Measurements from ENCODE around the gene PRPSAP2.

PRPSAP2 gene

DNA sequence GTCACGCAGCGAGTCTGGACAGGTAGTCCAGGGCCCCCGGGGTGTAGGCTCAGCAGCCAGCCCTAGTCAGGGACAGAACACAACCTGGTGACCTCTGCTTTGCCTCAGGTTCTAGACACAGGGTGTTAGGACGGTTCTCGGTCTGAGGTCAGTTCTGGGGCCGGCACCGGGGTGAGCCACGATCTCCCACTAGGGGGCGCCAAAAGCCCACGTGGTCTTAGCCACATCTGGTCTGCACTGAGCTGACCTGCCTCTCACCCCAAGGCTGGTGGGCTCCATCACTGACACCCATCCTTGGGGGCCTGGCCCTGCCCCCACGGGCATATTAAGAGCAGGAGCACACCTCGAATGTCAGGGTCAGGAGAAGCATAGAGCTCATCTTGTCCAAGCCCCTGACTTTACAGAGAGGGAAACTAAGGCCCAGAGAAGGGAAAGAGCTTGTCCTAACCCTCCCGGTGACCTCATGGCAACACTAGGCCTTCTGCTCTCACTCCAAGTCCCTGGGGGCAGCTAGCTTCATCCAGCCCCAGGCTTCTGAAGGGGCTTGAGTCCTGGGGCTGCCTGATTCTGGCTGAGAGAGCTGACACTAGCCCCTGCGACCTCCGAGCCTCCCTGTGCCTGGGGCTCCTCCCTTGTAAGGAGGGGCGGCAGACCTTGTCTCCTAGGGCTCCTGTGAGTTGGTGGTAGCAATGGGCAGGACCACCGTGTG is 103.0 kb downstream of the PRPSAP2 start:
- peak; percentile 42 to 72 for DNase-seq (ENCODE audit: extremely low read depth in 1 of 2, low read depth in 1 of 2)

DNA sequence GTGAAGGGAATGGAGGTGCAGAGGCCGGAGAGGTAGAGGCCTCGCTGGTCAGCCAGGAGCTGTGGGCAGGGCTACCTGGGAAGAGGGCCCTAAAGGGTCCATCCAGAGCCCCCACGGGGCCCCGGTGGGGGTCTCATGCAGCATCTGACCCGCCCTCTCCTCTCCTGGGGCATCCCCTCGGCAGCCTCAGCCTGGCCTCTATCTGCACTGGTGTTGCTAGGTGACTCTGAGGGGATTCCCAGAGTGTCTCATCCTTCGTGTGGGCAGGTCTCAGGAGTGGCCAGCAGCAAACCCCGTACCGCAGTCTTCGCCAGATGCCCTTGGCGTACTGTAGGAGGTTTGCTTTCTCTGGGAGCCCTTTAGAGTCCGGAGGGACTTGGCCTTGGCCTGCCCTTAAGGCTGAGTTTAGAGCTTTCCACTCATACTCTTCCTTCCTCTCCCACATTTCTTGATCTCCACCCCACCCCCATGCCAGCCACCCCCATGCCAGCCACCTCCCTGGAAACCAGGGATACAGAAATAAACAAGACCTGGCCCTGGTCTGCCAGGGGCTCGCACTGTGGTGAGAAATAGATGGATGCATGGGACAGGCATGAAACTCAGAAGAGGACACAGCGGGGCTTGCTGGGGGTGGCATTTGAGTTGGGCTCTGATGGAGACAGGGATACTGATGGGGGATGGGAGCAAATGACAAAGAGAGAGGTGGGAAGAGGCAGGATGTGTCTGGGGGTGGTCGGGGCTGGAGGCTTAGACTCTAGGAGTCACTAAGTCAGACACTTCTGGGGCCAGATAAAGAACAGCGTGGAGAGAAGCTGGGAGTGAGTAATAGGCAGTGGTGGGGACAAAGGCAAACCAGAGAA is 103.9 kb downstream of the PRPSAP2 start:
- DNase-seq (ENCODE audit: extremely low read depth in 1 of 2, low read depth in 1 of 2) = no peak

DNA sequence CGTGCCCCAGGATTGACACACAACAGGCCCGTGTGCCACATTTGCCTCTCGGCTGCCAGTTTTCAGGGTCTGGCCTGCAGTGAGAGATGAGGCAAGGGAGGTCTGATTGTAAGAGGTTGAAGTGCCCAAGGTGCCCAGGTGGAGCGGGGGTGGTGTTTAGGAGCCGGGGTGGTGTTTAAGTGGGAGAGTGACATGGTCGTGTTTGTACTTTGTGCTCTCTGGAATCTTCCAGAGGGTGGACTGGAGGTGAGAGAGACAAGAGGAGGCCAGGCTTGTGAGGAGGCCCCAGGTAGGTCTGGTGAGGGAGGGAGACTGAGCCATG is 104.5 kb downstream of the PRPSAP2 start:
- DNase-seq (ENCODE audit: extremely low read depth in 1 of 2, low read depth in 1 of 2) = no peak

DNA sequence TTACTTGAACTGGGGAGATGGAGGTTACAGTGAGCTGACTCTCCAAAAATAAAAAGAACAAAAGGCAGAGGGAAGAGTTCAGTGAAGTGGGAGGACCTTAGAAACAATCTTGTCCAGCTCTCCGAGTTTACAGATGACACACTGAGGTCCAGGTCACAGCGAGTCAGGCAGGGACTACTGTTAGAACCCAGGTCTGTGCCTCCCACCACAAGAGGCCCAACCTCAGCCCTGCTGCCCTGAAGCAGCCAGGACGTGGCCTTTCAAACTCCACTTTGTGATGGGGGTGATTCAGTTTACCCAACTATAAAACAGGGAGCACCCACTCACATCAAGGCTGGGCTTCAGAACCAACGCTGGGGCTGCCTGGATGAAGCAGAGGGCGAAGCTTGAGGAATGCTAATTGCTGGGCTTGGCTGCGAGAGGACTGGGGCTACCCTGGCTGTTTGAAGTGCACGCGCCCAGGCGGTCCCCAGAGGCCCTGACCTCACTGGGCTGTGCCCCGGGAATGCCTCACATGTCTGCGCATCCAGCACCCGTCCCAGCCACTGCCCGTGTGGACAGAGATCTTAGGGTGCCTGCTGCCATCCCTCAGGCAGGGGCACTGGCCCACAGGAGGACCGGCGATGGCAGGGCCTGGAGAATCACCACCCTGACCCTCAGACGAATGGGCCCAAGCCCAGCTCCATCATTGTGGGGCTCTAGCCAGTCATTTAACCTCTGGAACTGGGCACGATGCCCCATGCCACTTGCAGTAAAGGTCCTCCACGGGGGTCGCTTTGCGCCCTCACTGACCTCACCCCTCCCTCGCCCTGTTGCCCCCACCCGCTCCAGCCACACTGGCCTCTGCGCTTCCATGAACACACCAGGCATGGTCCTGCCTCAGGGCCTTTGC is 105.4 kb downstream of the PRPSAP2 start:
- no peak for DNase-seq (ENCODE audit: extremely low read depth in 1 of 2, low read depth in 1 of 2)

DNA sequence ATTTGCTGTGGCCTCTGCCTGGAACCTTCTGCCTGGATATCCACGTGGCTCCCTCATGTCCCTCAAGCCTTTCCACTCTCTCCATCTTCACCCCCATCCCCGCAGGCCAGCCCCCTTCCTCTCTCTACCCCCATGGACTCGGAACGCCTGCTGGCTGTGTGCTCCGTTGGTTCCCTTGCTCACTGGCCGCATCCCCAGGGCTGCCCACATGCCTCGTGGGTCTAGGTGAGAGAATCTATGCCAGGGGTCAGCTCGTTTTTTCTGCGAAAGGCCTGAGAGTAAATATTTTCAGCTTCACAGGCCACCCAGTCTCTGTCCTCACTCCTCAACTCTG is 106.1 kb downstream of the PRPSAP2 start:
- no peak for DNase-seq (ENCODE audit: extremely low read depth in 1 of 2, low read depth in 1 of 2)

DNA sequence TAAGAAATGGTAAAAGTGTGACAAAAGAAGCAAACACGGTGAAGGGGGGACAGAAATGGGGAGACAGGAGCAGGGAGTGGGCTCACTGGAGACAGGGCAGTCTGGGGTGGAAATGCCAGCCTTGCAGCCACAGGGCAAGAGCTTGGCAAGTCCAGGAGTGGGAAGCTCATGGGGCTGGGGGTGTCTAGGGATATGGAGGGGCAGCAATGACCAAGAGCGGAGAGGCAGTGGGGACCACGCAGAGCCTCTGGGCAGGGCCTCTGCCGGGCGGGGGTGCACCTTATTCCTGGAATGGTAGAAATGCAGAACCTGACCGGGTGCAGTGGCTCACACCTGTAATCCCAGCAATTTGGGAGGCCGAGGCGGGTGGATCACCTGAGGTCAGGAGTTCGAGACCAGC is 106.6 kb downstream of the PRPSAP2 start:
- no peak for DNase-seq (ENCODE audit: extremely low read depth in 1 of 2, low read depth in 1 of 2)

DNA sequence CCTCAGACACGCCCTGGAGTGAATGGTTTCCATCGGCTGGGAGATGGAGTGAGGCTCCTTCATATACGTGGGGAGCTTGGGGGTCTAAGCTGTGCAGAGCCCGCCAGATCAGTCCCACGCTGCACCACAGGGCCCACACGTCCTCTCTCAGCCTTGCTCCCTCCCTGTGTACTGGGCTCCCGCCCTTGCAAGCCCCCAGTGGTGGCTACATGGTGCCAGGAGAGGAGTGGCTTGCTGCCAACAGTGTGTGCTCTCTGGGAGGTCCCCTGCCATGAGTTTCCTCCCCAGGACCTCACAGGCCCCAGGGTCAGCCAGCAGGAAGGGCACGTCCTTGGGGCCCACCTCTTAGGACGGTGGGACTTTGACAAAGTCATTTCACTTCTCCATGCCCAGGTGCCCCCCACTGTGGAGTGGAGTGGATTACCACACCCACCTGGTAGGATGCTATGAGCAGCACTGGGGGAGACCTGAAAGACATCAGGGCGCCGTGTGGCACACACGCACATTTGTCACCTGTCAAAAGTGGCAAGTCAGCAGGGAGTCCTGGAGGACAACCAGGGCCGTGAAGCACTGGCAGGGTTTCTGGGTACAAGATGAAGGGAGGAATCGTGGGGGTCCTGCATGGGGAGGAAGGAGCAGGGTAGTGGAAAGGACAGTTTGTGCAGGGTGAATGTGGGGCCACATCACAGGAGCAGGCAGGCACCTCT is 107.8 kb downstream of the PRPSAP2 start:
- no peak for DNase-seq (ENCODE audit: extremely low read depth in 1 of 2, low read depth in 1 of 2)

DNA sequence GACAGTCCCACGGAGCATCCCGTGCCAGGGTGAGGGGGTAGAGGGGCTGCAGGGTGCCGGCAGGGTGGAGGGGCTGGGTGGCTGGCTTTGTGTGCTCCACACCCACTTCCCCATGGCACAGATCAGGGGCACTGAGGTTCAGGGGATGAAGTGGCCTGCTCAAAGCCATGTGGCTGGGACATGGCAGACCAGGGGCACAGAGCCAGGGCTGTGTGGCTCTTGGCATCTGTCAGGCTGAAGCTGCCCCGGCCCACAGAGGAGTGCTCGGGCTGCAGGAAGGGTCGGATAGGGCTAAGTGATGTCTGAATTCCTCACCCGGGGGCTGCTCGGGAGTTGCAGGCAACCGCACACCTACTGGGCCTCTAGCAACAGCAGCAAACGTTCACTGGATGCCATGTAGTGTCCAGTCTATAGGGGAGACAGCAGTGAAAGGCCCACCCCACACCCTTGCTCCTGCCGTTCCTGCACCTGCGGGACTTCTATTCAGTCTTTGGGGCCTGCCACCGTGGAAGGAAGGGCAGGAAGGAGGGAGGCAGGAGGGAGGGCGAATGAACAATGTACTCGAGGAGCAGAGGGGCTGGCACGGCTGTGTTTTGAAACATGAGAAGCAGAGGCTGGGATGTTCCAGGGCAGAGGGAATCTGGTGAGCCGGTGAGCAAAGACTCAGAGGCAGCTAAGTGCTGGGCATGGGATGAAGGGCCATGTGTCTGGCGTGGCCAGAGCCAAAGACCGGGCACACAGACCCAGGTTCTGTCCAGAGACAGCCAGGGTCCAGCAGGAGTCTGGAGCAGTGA is 109.1 kb downstream of the PRPSAP2 start:
- no peak for DNase-seq (ENCODE audit: extremely low read depth in 1 of 2, low read depth in 1 of 2)

DNA sequence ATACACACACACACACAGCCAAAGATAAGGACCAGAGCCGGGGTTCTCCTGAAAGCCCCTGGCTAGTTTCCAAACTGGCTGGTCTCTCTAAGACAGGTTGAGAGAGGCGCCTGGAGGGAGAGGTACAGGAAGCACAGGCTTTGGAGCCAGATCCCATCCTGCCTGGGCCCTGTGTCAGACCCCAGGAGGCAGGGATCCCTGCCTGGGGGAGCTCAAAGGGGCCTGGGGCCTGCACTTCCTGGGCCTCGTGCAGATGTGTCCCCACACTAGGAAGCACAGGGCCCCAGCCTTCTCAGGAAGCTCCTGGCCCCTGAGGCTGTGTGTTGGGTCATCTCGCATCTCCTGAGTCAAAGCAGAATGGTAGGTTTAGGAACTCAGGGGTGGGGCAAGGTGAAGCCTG is 110.0 kb downstream of the PRPSAP2 start:
- DNase-seq (ENCODE audit: extremely low read depth in 1 of 2, low read depth in 1 of 2) = no peak

DNA sequence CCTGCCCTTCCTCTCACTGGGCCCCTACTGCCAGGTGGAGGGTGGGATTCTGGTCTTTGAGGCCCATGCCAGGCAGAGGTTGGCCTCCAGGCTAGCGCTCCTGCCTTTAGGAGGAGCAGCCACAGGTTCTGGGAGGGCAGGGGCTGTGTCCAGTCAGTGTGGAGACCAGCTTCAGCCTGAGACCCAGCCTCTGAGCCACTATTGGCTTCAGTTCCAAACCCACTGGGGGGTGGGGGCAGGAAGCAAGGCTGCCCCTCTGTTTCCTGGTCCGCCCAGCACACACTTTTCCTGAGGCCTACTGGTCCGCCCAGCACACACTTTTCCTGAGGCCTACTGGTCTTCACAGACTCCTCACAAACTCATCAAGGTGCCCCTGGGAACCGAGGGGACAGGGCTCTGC is 110.4 kb downstream of the PRPSAP2 start:
- DNase-seq (ENCODE audit: extremely low read depth in 1 of 2, low read depth in 1 of 2) = no peak

DNA sequence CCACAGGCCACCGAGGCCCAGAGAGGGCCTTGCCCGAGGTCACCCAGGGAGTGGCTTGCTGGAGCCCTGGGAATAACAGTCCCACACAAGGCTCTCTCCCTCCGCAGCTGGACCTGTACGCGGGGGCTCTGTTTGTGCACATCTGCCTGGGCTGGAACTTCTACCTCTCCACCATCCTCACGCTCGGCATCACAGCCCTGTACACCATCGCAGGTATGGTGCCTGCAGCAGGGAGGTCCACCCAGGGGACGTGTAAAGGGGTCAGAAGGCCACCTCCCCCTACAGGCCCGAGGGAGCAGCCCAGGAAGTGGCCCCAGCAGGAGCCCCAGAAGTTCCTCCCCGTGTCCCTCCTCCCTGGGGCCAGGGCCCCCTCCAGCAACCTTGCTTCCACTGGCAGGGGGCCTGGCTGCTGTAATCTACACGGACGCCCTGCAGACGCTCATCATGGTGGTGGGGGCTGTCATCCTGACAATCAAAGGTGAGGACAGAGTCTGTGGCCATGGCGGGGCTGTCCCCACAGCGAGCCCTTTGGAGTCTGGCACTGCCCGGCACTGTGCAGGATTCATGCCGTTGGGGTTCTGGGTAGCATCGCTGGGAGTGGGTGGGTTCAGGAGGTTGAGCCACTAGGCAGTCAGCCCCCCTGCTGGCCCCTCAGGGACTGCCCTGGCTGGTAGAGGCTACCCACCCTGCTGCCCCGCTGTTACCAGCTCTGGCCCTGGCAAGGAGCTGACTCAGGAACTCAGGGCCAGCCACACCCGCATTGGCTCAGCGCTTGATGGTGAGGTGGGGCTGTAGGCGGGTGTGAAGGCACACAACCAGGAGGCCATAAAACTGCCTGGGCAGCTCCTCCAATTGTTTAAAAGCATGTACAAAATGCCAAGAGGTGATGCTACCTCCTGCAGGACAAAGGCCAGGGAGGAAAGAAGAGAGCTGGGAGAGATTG is 111.3 kb downstream of the PRPSAP2 start:
- DNase-seq (ENCODE audit: extremely low read depth in 1 of 2, low read depth in 1 of 2) = no peak

DNA sequence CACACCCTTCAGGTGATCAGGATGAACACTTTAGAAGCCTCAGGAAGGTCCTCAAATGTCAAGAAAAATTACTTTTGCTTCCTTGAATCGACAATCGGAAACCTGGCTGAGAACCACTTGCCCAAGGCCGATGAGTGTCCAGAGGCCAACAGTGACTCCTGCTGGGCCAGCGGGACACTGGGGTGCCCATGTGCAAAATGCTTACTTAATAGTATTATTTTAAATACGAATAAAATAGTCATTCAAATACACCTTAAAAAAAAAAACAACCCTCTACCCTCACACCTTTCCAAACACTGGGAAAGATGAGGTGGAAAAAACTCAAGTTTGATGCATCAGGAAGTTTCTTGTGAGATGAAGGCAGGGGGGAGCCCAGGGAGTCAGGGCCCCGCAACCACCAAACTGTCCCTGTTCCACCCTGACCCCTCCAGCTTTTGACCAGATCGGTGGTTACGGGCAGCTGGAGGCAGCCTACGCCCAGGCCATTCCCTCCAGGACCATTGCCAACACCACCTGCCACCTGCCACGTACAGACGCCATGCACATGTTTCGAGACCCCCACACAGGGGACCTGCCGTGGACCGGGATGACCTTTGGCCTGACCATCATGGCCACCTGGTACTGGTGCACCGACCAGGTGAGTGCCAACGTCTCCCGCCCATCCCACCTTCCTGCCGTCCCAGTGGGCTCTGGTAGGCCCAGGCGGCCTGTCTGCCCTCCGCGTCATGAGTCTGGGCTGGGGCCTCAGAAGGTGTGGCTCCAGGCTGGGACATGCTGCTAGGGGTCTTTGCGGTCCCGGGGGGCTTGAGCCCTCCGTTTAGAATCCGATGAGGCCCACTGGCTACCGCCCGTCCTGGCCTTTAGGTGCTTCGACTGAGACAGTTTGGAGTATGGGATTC is 112.9 kb downstream of the PRPSAP2 start:
- DNase-seq (ENCODE audit: extremely low read depth in 1 of 2, low read depth in 1 of 2) = no peak

DNA sequence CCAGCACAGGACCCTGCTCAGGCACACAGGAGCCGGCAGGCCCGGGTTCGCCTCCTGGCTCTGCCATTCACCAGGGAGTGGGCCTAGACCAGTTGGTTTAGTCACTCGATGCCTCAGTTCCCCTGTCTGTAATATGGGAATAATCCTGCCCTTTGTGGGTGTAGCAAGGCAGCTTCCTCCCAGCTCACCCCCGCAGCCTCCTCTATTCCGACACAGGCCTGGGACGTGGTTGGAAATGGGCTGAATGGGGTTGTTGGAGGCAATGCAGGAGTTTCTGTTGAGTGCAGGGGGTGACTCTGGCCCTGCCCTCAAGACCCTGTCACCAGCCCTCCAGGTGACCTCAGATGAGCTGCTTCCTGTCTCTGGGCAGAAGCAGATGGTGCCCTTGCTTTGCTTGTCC is 113.9 kb downstream of the PRPSAP2 start:
- no peak for DNase-seq (ENCODE audit: extremely low read depth in 1 of 2, low read depth in 1 of 2)

DNA sequence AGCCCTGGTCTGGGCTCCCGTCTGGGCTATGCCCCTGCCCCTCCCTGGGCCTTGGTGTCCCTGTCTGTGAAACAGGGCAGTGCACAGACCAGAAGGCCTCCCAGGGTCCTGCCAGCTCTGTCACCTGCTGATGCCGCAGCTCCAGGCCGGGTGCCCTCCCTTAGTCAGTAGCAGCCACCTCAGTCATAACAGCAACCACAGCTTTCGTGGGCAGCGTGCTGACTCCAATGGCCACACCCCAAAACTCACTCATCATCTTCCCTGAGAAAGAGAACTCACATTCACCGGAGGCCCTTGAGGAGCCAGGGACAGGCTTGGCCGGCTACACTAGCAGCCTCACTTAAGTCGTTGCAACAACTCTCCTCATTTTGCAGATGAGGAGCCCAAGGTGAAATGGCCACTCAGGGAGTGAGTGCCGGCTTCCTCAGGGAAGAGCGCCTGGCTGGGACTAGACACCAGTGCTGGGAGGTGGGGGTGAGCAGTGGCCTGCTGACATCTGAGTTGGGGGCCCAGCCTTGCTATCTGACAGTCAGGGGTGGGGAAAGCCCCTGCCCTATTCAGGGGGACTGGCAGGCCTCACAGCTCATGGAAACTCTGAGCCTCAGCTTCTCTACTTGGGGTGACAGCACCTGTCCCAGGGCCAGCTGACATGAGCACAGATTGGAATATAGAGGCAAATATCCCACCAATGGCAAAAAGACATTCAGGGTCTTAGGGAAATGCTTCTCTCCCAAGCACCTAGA is 116.6 kb downstream of the PRPSAP2 start:
- DNase-seq (ENCODE audit: extremely low read depth in 1 of 2, low read depth in 1 of 2) = no peak

DNA sequence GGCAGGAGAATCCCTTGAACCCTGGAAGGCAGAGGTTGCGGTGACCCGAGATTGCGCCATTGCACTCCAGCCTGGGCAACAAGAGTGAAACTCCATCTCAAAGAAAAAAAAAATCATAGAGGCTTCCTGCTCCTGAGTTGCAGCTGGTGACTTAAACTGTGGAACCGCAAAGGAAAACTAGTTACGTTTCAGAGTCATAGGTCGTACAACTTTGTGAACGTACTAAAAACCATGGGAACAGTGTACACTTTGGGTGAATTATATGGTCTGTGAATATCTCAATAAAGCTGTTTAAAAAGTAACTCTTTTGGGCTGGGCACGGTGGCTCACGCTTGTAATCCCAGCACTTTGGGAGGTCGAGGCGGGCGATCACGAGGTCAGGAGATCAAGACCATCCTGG is 117.7 kb downstream of the PRPSAP2 start:
- DNase-seq (ENCODE audit: extremely low read depth in 1 of 2, low read depth in 1 of 2) = no peak

DNA sequence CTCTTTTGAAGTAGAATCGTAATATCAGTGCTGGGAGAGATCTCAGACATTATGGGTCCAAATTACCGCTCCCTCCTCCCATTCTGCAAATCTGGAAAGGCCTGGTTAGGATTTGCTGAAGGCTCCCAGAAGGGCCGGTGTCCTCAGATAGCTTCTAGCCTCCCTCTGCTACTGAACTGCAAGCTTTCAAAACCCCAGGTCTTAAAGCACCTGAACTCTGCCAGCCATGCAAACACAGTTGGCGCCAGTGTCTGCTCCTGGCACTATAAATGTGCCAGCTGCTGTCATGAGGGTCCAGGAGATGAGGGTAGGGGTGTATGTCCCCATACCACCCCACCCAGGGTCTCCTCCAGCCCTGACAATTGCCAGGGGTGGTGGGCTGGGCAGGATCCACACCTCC is 118.3 kb downstream of the PRPSAP2 start:
- no peak for DNase-seq (ENCODE audit: extremely low read depth in 1 of 2, low read depth in 1 of 2)

DNA sequence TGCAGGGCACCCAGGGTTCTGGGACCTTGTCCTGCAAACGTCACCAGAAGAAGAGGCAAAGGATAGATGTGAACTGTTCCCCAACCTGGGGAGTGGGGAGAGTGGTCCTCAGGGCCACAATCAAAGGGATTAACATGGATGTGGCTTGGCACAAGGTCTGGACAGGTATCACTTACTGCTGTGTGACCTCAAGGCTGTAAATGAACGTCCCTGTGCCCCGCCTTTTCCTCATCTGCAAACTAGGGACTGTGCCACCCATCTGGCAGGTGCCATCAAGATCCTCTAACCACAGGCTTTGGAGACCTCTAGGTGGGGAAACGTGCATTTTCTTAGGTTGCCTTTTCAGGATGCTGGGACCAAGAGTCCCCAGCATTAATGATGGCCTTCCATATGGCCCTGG is 119.1 kb downstream of the PRPSAP2 start:
- no peak for DNase-seq (ENCODE audit: extremely low read depth in 1 of 2, low read depth in 1 of 2)
